ENCODE measurements around the gene HOXB3. TPM values are rescaled to one million over a fixed set of nuclear protein-coding genes. Genes with fewer than 3 reads are reported as not detected.
"Not testable (repeated sequence)": the region's sequence is repeated elsewhere in the genome, so short reads cannot be mapped to it uniquely, and the experiment has no call there.

HOXB3 gene
- total RNA-seq, 2 donors from 2014 or later, result 26.8 to 33.3 TPM

- Histone ChIP-seq H3K9me3 (no peaks in the 10 kb centered on the region), H3K36me3 (no peaks in the 10 kb centered on the region), H3K4me3 (peak overlapping the region; percentile 88), H3K4me1 (ENCODE audit: control insufficient read depth in 1 of 2, low read depth in 2 of 2) (peaks cover 16 to 27% of the 10 kb centered on the region in 2 donors), H3K27me3 (replicated peaks; ENCODE audit: insufficient read depth) (no peaks in the 10 kb centered on the region), H3K27ac (peak overlapping the region; percentile 93 to 95)
- no peak for TF ChIP-seq CTCF (IDR thresholded peaks at IDR 0.05)
- ATAC-seq (ENCODE audit: insufficient number of reproducible peaks, low FRiP score, low read depth) (peak; percentile 42), DNase-seq (ENCODE audit: low spot score) (no peak)
These were observed 48.4 kb downstream of the HOXB3 start for GRCh38 chr17:48541577-48542113.

- no peaks in the 10 kb centered on the region for H3K9me3 ChIP-seq
- DNase-seq (ENCODE audit: low spot score) (no peak), ATAC-seq (ENCODE audit: insufficient number of reproducible peaks, low FRiP score, low read depth) (no peak)
- no peak for TF ChIP-seq CTCF (IDR thresholded peaks at IDR 0.05)
- peak overlapping the region; percentile 88 for H3K4me3 ChIP-seq
- no peaks in the 10 kb centered on the region for H3K27me3 ChIP-seq (replicated peaks; ENCODE audit: insufficient read depth)
- peaks cover 14 to 22% of the 10 kb centered on the region in 2 donors for H3K4me1 ChIP-seq (ENCODE audit: control insufficient read depth in 1 of 2, low read depth in 2 of 2)
- no peaks in the 10 kb centered on the region for H3K36me3 ChIP-seq
- peak overlapping the region; percentile 93 to 95 for H3K27ac ChIP-seq
These were observed 48.9 kb downstream of the HOXB3 start for GRCh38 chr17:48541036-48541576.

DNA sequence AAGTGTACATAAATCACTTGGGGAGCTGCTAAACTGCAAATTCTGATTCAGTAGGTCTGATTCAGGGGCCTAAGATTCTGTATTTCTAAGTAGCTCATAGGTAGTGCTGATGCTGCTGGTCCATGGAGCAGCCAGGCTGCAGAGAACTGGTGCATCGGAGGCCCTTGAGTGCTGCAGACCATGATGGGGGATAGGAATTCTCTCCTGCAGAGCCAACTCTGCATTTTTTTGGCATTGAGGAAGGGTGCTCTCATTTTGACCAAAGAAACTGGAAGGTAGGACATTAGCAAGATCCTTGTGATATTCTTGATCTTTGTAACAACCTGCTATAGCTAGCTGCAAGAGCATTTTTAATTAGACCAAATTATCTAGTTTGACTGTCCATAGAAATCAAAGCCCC lies 49.8 kb downstream of the HOXB3 start:
- Histone ChIP-seq H3K27me3 (replicated peaks; ENCODE audit: insufficient read depth) (no peaks in the 10 kb centered on the region), H3K36me3 (no peaks in the 10 kb centered on the region), H3K9me3 (no peaks in the 10 kb centered on the region), H3K4me3 (no peak overlapping the region), H3K27ac (no peak overlapping the region), H3K4me1 (ENCODE audit: control insufficient read depth in 1 of 2, low read depth in 2 of 2) (peaks cover 5 to 13% of the 10 kb centered on the region in 2 donors)
- TF ChIP-seq CTCF (IDR thresholded peaks at IDR 0.05), result no peak
- no peak for ATAC-seq (ENCODE audit: insufficient number of reproducible peaks, low FRiP score, low read depth)
- no peak for DNase-seq (ENCODE audit: low spot score)

DNA sequence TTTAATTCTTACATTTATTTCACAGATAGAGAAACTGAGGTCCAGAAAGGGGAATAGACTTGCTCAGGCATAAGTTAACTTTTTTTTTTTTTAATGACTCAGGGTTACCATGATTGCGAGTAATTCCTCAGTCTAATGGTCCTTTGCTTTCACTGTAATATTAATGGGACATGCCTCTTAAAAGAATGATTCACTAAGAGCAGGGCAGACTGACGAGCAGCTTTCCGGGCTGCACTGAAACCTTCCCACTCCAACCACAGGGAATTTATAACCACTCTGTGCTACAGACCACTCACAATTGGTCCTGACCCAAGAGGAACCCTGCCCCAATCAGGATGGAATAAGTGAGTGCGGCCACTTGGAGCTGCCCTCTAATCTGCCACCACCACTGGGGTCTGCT lies 50.9 kb downstream of the HOXB3 start:
- Histone ChIP-seq H3K4me3 (no peak overlapping the region), H3K4me1 (ENCODE audit: control insufficient read depth in 1 of 2, low read depth in 2 of 2) (peaks cover 0 to 8% of the 10 kb centered on the region in 2 donors), H3K36me3 (no peaks in the 10 kb centered on the region), H3K9me3 (no peaks in the 10 kb centered on the region), H3K27ac (no peak overlapping the region), H3K27me3 (replicated peaks; ENCODE audit: insufficient read depth) (no peaks in the 10 kb centered on the region)
- TF ChIP-seq CTCF (IDR thresholded peaks at IDR 0.05), result no peak
- no peak for ATAC-seq (ENCODE audit: insufficient number of reproducible peaks, low FRiP score, low read depth)
- no peak for DNase-seq (ENCODE audit: low spot score)

GRCh38 chr17:48537316-48537715 lies 52.7 kb downstream of the HOXB3 start:
- no peak for ATAC-seq (ENCODE audit: insufficient number of reproducible peaks, low FRiP score, low read depth)
- no peak for DNase-seq (ENCODE audit: low spot score)
- Histone ChIP-seq H3K9me3 (no peaks in the 10 kb centered on the region), H3K27me3 (replicated peaks; ENCODE audit: insufficient read depth) (no peaks in the 10 kb centered on the region), H3K4me3 (no peak overlapping the region), H3K4me1 (ENCODE audit: control insufficient read depth in 1 of 2, low read depth in 2 of 2) (peaks cover 0 to 8% of the 10 kb centered on the region in 2 donors), H3K27ac (no peak overlapping the region), H3K36me3 (no peaks in the 10 kb centered on the region)
- TF ChIP-seq CTCF (IDR thresholded peaks at IDR 0.05), result no peak

DNA sequence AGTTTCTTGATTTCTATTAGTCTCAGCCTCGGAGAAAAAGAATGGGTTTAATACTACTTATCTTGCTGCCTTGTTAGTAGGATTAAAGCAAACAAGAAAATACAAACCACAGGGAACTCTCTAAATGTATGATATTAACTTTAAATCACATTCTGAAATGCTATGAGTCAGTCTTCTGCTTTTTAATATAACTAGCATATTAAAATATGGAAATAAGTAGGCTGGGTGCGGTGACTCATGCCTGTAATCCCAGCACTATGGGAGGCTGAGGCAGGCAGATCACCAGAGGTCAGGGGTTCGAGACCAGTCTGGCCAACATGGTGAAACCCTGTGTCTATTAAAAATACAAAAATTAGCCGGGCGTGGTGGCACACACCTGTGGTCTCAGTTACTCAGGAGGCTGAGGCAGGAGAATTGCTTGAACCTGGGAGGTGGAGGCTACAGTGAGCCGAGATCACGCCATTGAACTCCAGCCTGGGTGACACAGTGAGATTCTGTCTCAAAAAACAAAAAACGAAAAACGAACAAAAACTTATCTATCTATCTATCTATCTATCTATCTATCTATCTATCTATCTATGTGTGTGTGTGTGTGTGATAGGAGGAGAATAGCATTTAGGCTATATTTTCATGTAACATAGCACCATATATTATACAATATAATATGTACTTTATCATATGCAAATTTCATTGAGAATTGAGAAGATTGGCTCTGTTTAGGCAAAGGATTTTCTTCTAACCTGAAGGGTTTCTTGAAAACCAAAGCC lies 54.1 kb downstream of the HOXB3 start:
- not testable (repeated sequence) for H3K36me3 ChIP-seq; H3K27me3 ChIP-seq (replicated peaks; ENCODE audit: insufficient read depth); H3K4me3 ChIP-seq; ATAC-seq (ENCODE audit: insufficient number of reproducible peaks, low FRiP score, low read depth); H3K27ac ChIP-seq; DNase-seq (ENCODE audit: low spot score); H3K9me3 ChIP-seq; H3K4me1 ChIP-seq (ENCODE audit: control insufficient read depth in 1 of 2, low read depth in 2 of 2)

Measured in thoracic aorta (tissue), 2 donors.